Measurements from ENCODE around the gene ZMIZ1.

ZMIZ1 gene

DNA sequence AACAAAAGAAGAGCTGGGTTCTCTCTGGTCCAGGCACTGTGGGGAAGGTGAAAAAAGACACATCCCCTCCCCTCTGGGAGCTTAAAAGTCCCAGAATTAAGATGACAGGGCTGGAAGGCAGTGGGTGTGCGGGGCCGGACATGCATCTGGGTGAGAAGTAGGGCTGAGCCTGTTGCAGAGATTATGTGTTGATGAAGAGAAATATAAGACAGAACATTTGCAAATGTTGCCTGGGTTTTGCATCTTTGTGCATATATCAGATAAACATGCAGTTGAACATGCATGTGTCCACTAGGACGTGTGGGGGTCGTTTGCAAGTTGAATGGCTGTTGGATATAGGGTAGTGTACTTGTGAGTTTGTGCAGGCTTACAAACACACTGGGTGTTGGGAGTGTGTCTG lies 184.2 kb downstream of the ZMIZ1 start:
- Histone ChIP-seq H3K9me3 (ENCODE audit: control insufficient read depth in 5 of 5, low read length in 5 of 5) (no peaks in the 10 kb centered on the region), H3K36me3 (ENCODE audit: control insufficient read depth in 5 of 5, insufficient read depth in 5 of 5, low read length in 5 of 5) (peaks cover 0 to 44% (median 22%) of the 10 kb centered on the region in 5 donors), H3K4me1 (ENCODE audit: control insufficient read depth in 5 of 5, insufficient read depth in 5 of 5, low read length in 5 of 5) (peaks cover 7 to 72% (median 51%) of the 10 kb centered on the region in 5 donors), H3K9ac (ENCODE audit: low read length in 5 of 5) (no peak overlapping the region), H3K4me3 (ENCODE audit: low read depth in 1 of 5, low read length in 5 of 5) (no peak overlapping the region), H3K27me3 (ENCODE audit: control insufficient read depth in 5 of 5, insufficient read depth in 4 of 5, low read length in 5 of 5) (no peaks in the 10 kb centered on the region), H3K27ac (ENCODE audit: low read depth, low read length) (no peak overlapping the region)

DNA sequence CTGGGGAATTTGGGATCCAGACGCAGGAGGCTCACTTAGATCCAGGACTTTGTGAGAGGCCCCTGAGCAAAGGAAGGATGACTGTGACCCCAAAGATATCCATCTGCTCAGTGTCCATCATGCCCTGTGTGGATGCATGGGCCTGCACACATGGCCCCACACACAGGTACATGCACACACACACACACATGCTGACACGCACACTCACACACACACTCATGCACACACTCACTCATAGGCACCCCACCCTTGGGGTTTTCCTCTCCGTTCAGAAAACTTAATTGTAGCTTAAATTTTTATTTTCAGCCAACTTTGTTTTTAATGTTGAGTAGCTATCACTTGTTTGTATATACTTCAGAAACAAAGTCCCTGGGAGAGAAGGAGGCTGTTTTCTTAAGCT lies 184.9 kb downstream of the ZMIZ1 start:
- H3K4me1 ChIP-seq (ENCODE audit: control insufficient read depth in 5 of 5, insufficient read depth in 5 of 5, low read length in 5 of 5): peaks cover 4 to 65% (median 44%) of the 10 kb centered on the region in 5 donors
- H3K27ac ChIP-seq (ENCODE audit: low read depth, low read length): peak overlapping the region; percentile 30
- no peak overlapping the region for H3K4me3 ChIP-seq (ENCODE audit: low read depth in 1 of 5, low read length in 5 of 5)
- H3K27me3 ChIP-seq (ENCODE audit: control insufficient read depth in 5 of 5, insufficient read depth in 4 of 5, low read length in 5 of 5): no peaks in the 10 kb centered on the region
- H3K9ac ChIP-seq (ENCODE audit: low read length in 5 of 5): no peak overlapping the region
- peaks cover 0 to 48% (median 26%) of the 10 kb centered on the region in 5 donors for H3K36me3 ChIP-seq (ENCODE audit: control insufficient read depth in 5 of 5, insufficient read depth in 5 of 5, low read length in 5 of 5)
- H3K9me3 ChIP-seq (ENCODE audit: control insufficient read depth in 5 of 5, low read length in 5 of 5): no peaks in the 10 kb centered on the region

DNA sequence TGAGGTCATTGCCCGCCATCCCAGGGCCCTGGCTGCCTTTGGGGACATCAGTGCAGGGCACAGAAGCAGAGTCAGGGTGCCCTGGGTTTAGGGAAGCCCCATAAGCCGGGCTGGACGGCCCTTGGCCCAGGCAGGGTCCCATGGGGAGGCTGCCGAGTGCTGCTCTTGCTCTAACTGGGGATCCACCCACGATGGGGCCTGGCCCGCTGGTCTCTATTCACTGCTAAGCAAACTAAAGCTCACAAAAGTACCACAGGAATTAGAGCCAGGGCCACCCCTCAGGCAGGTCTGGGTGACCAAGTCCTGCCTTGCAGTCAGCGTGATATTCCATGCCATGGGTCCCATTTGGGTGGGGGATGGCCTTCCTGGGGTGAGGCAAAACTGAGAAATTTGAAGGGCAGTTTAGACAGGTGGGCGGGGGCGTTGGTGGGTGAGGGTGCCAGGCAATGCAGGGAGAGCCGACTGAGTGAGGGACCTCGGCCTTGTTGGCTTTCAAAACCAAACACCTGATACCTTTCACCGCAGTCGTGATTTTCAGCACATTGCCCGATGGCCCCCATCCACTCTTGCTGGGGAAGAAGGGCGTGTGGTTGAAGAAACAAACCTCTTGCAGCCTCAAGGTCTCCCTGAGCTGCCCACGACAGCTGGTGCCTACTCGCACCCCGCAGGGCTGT lies 185.7 kb downstream of the ZMIZ1 start:
- peaks cover 2 to 57% (median 36%) of the 10 kb centered on the region in 5 donors for H3K4me1 ChIP-seq (ENCODE audit: control insufficient read depth in 5 of 5, insufficient read depth in 5 of 5, low read length in 5 of 5)
- H3K9ac ChIP-seq (ENCODE audit: low read length in 5 of 5): no peak overlapping the region
- H3K27ac ChIP-seq (ENCODE audit: low read depth, low read length): peak overlapping the region; percentile 30
- H3K4me3 ChIP-seq (ENCODE audit: low read depth in 1 of 5, low read length in 5 of 5): no peak overlapping the region
- H3K9me3 ChIP-seq (ENCODE audit: control insufficient read depth in 5 of 5, low read length in 5 of 5): no peaks in the 10 kb centered on the region
- no peaks in the 10 kb centered on the region for H3K27me3 ChIP-seq (ENCODE audit: control insufficient read depth in 5 of 5, insufficient read depth in 4 of 5, low read length in 5 of 5)
- peaks cover 0 to 50% (median 26%) of the 10 kb centered on the region in 5 donors for H3K36me3 ChIP-seq (ENCODE audit: control insufficient read depth in 5 of 5, insufficient read depth in 5 of 5, low read length in 5 of 5)

DNA sequence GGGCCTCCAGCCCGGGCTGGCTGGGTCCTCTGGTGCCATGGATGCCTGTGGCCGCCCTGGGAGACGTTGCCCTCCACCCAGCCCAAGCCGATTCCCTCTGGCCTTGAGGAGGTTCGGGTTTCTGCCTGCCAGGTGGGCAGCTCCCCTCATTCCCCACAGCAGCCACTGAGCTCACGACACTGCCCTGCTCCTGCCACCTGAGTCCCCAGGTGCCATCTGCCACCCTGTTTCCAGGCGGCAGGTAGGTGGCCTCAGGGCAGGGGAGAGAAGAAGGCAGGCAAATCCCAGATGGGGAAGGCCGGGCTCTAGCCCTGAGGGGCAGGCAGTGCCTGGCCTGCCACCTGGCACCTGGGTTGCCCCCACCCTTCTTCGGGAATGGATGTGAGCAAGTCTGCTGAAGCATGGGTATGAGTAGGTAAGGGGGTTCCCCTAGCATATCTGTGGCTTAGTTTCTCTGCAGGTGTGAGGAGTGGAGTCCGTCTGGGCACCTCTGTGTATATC lies 186.3 kb downstream of the ZMIZ1 start:
- no peak overlapping the region for H3K27ac ChIP-seq (ENCODE audit: low read depth, low read length)
- H3K9me3 ChIP-seq (ENCODE audit: control insufficient read depth in 5 of 5, low read length in 5 of 5): no peaks in the 10 kb centered on the region
- no peak overlapping the region for H3K9ac ChIP-seq (ENCODE audit: low read length in 5 of 5)
- peaks cover 0 to 50% (median 26%) of the 10 kb centered on the region in 5 donors for H3K36me3 ChIP-seq (ENCODE audit: control insufficient read depth in 5 of 5, insufficient read depth in 5 of 5, low read length in 5 of 5)
- no peak overlapping the region for H3K4me3 ChIP-seq (ENCODE audit: low read depth in 1 of 5, low read length in 5 of 5)
- H3K4me1 ChIP-seq (ENCODE audit: control insufficient read depth in 5 of 5, insufficient read depth in 5 of 5, low read length in 5 of 5): peaks cover 2 to 52% (median 30%) of the 10 kb centered on the region in 5 donors
- H3K27me3 ChIP-seq (ENCODE audit: control insufficient read depth in 5 of 5, insufficient read depth in 4 of 5, low read length in 5 of 5): no peaks in the 10 kb centered on the region

DNA sequence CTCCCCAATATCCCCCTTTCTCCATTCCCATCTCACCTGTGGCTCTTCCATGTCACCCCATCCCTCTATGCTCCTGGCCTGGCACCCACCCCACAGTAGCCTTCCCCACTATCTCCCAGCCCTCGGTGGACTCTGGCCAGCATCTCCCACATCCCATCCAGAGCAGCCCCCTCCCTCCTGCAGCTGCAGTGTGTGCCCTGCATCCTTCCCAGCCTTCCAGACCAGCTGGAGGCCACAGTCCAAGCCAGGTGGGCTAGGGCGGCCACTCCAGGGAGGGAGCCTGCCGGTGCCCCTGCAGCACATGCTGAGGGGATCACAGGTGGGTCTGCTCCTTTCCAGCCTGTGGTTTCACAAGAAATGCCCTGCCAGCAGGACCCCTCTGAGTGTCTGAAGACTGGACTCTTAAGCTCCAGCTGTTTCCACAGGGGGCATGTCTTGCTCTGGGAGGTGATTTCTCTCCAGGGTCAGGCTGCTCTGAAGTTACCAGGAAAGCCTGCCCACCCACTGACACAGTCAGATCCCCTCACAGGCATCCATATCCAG lies 187.6 kb downstream of the ZMIZ1 start:
- peaks cover 0 to 52% (median 28%) of the 10 kb centered on the region in 5 donors for H3K36me3 ChIP-seq (ENCODE audit: control insufficient read depth in 5 of 5, insufficient read depth in 5 of 5, low read length in 5 of 5)
- peaks cover 2 to 51% (median 26%) of the 10 kb centered on the region in 5 donors for H3K4me1 ChIP-seq (ENCODE audit: control insufficient read depth in 5 of 5, insufficient read depth in 5 of 5, low read length in 5 of 5)
- H3K27ac ChIP-seq (ENCODE audit: low read depth, low read length): no peak overlapping the region
- no peaks in the 10 kb centered on the region for H3K27me3 ChIP-seq (ENCODE audit: control insufficient read depth in 5 of 5, insufficient read depth in 4 of 5, low read length in 5 of 5)
- H3K9ac ChIP-seq (ENCODE audit: low read length in 5 of 5): no peak overlapping the region
- no peaks in the 10 kb centered on the region for H3K9me3 ChIP-seq (ENCODE audit: control insufficient read depth in 5 of 5, low read length in 5 of 5)
- no peak overlapping the region for H3K4me3 ChIP-seq (ENCODE audit: low read depth in 1 of 5, low read length in 5 of 5)

DNA sequence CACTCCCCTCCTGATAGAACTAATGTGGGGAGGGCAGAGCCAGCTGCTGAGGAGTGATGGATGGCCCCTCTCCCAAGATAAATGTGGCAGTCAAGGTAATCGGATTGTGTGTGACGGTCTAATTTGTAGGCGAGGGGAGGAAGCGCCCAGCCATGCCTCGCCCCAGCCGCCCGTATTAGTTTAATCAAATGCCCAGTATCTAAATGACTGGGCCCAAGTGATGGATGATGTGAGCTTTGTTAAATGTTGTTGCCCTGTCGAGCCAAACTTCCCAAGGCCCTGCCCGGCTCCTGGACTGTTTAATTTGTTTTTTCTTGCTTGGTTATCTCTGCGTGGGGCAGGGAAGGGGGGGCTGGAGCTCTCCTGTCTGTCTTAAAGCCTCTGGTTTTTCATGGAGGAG lies 190.1 kb downstream of the ZMIZ1 start:
- no peaks in the 10 kb centered on the region for H3K27me3 ChIP-seq (ENCODE audit: control insufficient read depth in 5 of 5, insufficient read depth in 4 of 5, low read length in 5 of 5)
- peaks cover 7 to 44% (median 27%) of the 10 kb centered on the region in 5 donors for H3K4me1 ChIP-seq (ENCODE audit: control insufficient read depth in 5 of 5, insufficient read depth in 5 of 5, low read length in 5 of 5)
- H3K9me3 ChIP-seq (ENCODE audit: control insufficient read depth in 5 of 5, low read length in 5 of 5): no peaks in the 10 kb centered on the region
- no peak overlapping the region for H3K27ac ChIP-seq (ENCODE audit: low read depth, low read length)
- no peak overlapping the region for H3K4me3 ChIP-seq (ENCODE audit: low read depth in 1 of 5, low read length in 5 of 5)
- H3K9ac ChIP-seq (ENCODE audit: low read length in 5 of 5): no peak overlapping the region
- peaks cover 0 to 53% (median 39%) of the 10 kb centered on the region in 5 donors for H3K36me3 ChIP-seq (ENCODE audit: control insufficient read depth in 5 of 5, insufficient read depth in 5 of 5, low read length in 5 of 5)

DNA sequence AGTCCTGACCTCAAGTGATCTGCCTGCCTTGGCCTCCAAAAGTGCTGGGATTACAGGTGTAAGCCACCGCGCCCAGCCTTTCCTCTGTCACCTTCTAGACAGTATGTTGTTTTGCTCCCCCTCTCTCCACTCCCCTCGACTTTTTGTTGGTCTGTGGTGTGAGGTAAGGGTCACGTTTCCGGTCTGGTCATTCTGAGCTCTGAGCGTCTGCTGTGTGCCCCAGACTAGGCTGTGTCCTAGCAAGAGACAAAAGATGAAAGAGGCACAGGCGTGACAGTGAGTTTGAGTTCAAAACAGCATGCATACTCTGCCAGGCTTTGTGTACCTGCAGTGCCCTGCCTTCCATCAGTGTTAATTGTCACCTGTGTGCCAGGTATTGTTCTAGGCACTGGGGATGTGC lies 191.1 kb downstream of the ZMIZ1 start:
- H3K4me3 ChIP-seq (ENCODE audit: low read depth in 1 of 5, low read length in 5 of 5): no peak overlapping the region
- no peak overlapping the region for H3K9ac ChIP-seq (ENCODE audit: low read length in 5 of 5)
- H3K4me1 ChIP-seq (ENCODE audit: control insufficient read depth in 5 of 5, insufficient read depth in 5 of 5, low read length in 5 of 5): peaks cover 7 to 45% (median 32%) of the 10 kb centered on the region in 5 donors
- no peaks in the 10 kb centered on the region for H3K27me3 ChIP-seq (ENCODE audit: control insufficient read depth in 5 of 5, insufficient read depth in 4 of 5, low read length in 5 of 5)
- peaks cover 0 to 57% (median 39%) of the 10 kb centered on the region in 5 donors for H3K36me3 ChIP-seq (ENCODE audit: control insufficient read depth in 5 of 5, insufficient read depth in 5 of 5, low read length in 5 of 5)
- H3K9me3 ChIP-seq (ENCODE audit: control insufficient read depth in 5 of 5, low read length in 5 of 5): no peaks in the 10 kb centered on the region
- H3K27ac ChIP-seq (ENCODE audit: low read depth, low read length): no peak overlapping the region

DNA sequence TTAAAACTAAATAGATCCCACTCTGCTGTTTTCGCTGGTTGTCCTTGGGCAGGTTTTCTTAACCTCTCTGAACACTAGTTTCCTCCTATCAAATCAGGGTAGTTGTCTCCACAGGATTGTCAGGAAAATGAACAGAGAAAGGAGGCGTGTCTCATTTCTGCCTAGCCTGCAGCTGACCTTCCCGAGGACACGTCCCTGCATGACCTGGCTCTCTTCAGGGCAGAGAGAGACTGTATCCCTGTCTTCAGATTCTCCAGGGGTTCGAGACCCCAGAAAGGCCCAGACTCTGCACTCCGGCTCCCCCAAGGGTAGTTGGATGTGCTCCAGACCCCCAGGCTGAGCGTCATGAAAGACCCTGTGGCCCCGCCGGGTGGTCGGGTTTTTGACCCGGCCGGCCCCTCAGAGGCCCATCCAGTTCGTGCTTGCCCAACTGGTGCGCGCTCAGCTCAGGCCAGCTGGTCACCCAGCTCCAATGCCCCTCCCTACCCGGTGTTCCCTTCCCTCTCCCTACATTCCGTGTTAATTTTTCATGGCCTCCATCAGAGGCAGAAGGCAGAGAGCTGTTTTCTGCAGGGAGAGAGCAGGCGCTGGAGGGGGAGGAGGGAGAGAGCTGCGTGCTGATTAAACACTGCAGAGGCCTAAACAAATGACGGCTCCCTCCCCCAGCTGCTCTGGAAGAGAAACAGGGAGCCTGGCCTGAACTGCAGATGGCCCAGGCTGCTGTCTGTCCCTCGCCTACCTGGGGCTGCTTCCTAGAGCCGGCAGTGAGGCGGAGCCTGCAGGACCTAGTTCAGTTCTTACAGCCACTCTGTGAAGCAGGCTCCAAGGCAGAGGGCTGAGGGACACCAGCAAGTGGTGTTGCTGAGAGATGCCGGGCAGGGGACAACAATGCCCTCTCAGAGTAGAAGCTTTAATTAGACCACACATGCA lies 192.3 kb downstream of the ZMIZ1 start:
- H3K36me3 ChIP-seq (ENCODE audit: control insufficient read depth in 5 of 5, insufficient read depth in 5 of 5, low read length in 5 of 5): peaks cover 0 to 53% (median 37%) of the 10 kb centered on the region in 5 donors
- peaks cover 13 to 49% (median 38%) of the 10 kb centered on the region in 5 donors for H3K4me1 ChIP-seq (ENCODE audit: control insufficient read depth in 5 of 5, insufficient read depth in 5 of 5, low read length in 5 of 5)
- H3K9ac ChIP-seq (ENCODE audit: low read length in 5 of 5): peak overlapping the region in 1 of 5 donors; percentile 26

DNA sequence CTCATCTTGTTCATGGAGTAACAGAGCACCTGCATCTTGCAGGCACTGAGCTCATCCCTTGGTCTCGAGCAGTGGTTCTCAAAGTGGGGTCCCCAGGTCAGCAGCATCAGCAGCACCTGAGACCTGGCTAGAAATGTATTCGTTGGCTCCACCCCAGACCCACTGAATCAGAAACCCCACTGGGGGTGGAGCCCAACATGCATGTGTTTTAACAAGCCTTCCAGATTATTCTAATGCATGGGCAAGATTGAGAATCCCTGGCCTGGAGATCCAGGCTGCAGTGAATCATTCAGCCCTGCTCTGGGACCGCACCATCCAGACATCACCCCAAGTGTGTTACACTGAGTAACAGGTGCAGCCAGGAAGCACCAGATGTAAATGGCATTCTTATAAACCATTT lies 193.4 kb downstream of the ZMIZ1 start:
- H3K9me3 ChIP-seq (ENCODE audit: control insufficient read depth in 5 of 5, low read length in 5 of 5): no peaks in the 10 kb centered on the region
- no peak overlapping the region for H3K27ac ChIP-seq (ENCODE audit: low read depth, low read length)
- no peak overlapping the region for H3K9ac ChIP-seq (ENCODE audit: low read length in 5 of 5)
- H3K36me3 ChIP-seq (ENCODE audit: control insufficient read depth in 5 of 5, insufficient read depth in 5 of 5, low read length in 5 of 5): peaks cover 0 to 43% (median 27%) of the 10 kb centered on the region in 5 donors
- H3K27me3 ChIP-seq (ENCODE audit: control insufficient read depth in 5 of 5, insufficient read depth in 4 of 5, low read length in 5 of 5): no peaks in the 10 kb centered on the region
- no peak overlapping the region for H3K4me3 ChIP-seq (ENCODE audit: low read depth in 1 of 5, low read length in 5 of 5)
- H3K4me1 ChIP-seq (ENCODE audit: control insufficient read depth in 5 of 5, insufficient read depth in 5 of 5, low read length in 5 of 5): peaks cover 21 to 59% (median 49%) of the 10 kb centered on the region in 5 donors

More for the DNA sequence above, 192.3 kb downstream of the ZMIZ1 start:
- Histone ChIP-seq H3K27me3 (ENCODE audit: control insufficient read depth in 5 of 5, insufficient read depth in 4 of 5, low read length in 5 of 5) (no peaks in the 10 kb centered on the region), H3K9me3 (ENCODE audit: control insufficient read depth in 5 of 5, low read length in 5 of 5) (no peaks in the 10 kb centered on the region), H3K4me3 (ENCODE audit: low read depth in 1 of 5, low read length in 5 of 5) (no peak overlapping the region), H3K27ac (ENCODE audit: low read depth, low read length) (no peak overlapping the region)
